LNCAP (cell line): ENCODE data around the gene DRC7.

ENCODE experiments used
- TF ChIP-seq, protein P1 (sequence below): fragments of 450-650 bp; IDR thresholded peaks from 2 replicates; pipeline ENCODE4 v1.5.1; 2017; ENCODE audit warnings: mild to moderate bottlenecking

DRC7 gene

DNA sequence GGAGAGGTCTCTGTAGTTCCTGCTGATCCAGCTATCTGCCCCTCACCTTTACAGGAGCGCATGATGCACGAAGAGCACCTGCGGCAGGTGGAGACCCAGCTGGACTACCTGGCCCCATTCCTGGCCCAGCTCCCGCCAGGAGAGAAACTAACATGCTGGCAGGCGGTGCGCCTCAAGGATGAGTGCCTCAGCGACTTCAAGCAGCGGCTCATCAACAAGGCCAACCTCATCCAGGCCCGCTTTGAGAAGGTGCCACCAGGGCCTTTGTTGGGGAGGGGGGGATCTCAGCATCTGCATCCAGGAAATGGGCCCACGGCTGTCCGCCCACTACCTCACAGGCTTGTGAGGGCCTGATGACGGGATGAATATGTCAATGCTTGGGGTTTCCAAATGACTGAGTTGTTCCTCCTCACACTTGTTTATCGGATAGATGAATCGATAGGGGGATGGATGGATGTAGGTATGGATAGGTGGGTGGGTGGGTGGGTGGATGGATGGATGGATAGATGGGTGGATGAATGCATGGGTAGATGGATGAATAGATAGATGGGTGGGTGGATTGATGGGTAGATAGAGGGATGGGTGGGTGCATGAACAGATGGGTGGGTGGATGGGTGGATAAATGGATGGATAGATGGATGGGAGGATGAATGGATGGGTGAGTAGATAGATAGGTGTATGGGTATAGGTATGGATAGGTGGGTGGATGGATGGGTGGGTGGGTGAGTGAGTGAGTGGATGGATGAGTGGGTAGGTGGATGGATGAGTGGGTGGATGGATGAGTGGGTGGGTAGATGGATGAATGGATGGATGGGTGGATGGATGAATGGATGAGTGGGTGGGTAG, 34.0 kb downstream of the DRC7 start:
- TF ChIP-seq, protein P1, sequence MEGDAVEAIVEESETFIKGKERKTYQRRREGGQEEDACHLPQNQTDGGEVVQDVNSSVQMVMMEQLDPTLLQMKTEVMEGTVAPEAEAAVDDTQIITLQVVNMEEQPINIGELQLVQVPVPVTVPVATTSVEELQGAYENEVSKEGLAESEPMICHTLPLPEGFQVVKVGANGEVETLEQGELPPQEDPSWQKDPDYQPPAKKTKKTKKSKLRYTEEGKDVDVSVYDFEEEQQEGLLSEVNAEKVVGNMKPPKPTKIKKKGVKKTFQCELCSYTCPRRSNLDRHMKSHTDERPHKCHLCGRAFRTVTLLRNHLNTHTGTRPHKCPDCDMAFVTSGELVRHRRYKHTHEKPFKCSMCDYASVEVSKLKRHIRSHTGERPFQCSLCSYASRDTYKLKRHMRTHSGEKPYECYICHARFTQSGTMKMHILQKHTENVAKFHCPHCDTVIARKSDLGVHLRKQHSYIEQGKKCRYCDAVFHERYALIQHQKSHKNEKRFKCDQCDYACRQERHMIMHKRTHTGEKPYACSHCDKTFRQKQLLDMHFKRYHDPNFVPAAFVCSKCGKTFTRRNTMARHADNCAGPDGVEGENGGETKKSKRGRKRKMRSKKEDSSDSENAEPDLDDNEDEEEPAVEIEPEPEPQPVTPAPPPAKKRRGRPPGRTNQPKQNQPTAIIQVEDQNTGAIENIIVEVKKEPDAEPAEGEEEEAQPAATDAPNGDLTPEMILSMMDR, result no peak

DNA sequence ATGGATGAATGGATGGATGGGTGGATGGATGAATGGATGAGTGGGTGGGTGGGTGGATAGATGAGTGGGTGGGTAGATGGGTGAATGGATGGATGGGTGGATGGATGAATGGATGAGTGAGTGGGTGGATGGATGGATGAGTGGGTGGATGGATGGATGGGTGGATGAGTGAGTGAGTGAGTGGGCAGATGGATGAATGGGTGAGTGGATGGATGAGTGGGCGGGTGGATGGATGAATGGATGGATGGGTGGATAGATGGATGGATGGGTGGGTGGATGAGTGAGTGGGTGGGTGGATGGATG, 34.5 kb downstream of the DRC7 start:
- TF ChIP-seq, protein P1, result no peak

DNA sequence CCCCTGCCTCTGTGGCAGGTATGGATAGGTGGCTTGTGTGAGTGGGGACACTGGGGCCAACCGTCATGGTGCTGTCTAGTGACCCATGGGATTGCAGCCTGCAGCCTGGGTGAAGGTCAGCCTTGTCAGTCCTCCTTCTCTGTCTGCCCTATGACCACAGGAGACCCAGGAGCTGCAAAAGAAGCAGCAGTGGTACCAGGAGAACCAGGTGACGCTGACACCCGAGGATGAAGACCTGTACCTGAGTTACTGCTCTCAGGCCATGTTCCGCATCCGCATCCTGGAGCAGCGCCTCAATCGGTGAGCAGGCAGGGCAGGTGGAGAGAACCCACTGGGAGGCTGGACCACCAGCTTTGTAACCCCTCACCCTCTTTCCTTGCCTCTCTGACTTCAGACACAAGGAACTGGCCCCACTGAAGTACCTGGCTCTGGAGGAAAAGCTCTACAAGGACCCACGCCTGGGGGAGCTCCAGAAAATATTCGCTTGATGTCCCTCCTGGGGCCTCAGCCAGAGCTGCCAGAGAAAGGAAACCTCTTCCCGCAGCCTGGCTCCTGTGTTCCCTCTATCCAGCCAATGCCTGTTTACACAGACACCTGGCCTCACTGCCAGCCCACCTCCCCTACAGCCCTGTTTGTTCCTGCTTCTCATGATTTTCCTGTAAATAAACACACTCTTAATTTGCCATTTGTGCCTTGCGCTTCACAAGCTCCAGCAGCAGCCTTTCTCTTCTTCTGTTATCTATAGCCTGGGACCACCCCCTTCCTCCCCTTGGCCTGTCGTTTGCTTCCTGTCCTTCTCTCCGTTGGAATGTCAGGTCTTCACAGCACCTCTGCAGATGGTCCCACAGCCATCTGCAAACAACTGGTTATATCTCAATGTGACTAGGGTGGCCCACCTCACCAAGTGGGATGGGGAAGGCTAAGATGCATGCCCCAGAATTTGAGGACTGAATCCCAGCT, 36.4 kb downstream of the DRC7 start:
- TF ChIP-seq, protein P1, result no peak

DNA sequence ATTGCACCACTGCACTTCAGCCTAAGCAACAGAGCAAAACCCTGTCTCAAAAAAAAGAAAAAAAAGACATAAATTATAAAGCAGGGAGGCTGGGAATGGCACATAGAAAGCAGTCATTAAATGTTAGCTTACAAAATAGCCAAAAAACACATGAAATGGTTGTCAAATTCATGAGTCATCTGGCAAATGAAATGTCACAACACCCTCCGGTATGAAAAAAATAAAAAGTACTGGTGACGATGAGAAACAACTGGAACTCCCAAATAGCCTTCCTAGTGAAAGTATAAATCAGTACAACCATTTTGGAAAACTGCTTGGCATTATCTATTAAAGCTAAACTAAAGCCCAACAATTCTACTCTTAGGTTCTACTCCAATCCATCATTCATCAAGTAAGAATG, 37.4 kb downstream of the DRC7 start:
- TF ChIP-seq, protein P1, result no peak

DNA sequence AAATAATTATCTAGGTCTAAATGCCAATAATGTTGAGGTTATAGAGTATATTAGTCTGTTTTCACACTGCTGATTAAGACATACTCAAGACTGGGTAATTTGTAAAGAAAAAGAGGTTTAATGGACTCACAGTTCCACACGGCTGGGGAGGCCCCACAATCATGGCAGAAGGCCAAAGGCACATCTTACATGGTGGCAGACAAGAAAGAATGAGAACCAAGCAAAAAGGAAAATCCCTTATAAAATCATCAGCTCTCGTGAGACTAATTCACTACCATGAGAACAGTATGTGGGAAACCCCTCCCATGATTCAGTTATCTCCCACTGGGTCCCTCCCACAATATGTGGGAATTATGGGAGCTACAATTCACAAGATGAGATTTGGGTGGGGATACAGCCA, 38.1 kb downstream of the DRC7 start:
- TF ChIP-seq, protein P1, result no peak

DNA sequence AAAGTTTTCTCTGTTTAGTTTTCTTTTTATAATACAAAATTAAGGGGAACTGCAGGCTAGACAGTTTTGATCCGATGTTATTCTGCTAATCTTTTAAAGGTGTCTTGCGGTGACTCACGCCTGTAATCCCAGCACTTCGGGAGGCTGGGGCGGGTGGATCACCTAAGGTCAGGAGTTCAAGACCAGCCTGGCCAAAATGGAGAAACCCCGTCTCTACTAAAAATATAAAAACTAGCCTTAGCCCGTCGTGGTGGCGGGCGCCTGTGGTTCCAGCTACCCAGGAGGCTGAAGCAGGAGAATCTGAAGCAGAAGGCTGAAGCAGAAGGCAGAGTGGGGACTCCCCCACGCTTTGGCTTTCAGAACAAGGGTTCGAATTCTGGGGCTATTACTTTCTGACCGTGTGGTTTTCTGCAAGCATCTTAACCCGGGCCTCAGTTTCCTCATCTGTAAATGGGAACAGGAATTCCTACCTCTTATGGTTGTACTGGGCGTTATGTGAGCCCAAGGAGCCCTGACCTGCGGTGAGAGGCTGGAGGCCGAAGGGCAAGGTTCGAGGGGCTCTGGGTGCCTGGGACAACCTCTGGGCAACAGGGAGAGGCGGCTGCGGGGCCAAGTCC, 39.8 kb downstream of the DRC7 start:
- TF ChIP-seq, protein P1, result no peak

DNA sequence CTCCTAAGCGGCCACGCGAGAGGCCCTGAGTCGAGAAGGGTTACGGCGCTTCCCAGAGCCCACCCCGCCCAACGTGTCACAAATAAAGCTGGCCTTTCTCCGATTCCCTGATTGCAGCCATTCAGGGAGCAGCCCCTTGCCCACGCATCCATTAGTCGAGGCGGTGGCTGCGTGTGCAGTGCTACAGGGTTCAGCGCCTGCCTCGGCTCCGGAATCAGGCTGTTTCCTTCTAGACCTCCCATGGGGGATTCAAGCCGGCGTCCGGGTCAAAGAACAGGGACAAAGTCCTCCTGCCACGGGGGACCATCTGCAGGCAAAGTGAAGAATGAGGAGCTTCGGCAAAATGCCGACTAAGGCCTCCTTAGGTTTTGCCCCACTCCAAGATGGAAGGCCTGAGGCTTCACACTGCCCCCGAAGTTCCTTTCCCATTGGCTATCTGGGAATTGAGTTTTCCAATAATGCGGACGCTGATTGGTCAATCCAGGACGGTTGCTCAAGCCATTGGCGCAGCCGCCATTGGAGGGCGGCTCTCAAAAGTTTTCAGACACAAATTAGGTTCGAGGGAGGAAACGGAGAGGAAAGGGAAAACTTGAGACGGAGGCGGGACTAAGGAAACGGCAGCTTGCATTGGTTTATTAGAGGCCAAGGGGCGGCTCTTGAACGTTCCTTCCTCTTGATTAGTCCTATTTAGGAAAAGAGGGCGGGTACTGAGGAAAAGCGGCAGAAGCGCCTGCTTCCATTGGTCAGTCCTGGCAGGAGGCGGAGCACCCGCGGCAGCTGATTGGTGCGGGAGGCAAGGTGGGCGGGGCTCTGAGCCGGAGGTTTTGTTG, 40.5 kb downstream of the DRC7 start:
- TF ChIP-seq, protein P1, result no peak
